ENCODE results near the gene REEP1. TPM values are rescaled to one million over a fixed set of nuclear protein-coding genes. Genes with fewer than 3 reads are reported as not detected.
A peak's percentile ranks its signal among the peaks of the same experiment; 100 is the strongest.

REEP1 gene
- total RNA-seq, 6 experiments from 2014 or later = 0.61 to 1.8 (median 0.85) TPM

DNA sequence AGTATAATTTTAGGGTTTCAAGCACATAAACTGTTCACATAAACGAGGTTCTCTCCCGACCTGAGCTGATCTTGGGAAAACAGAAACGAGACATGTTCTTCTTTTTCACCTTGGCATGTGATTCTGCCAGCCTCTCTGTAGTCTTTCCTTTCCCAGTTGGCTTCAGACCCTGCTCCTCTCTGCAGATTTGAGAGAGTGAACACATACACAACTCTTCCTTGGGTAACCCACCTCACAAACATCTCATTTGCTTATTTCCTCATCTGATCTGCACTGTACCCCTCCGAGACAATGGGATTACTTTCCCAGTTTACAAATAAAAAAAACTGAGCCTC, 46.1 kb downstream of the REEP1 start:
- 48% methylated on average over 4 of the region's 4 CpGs for WGBS (ENCODE audit: insufficient coverage, low coverage, low lambda C conversion rate, missing lambda C conversion rate)
- no peak for TF ChIP-seq POLR2A (IDR thresholded peaks at IDR 0.05)
- TF ChIP-seq, protein P1, sequence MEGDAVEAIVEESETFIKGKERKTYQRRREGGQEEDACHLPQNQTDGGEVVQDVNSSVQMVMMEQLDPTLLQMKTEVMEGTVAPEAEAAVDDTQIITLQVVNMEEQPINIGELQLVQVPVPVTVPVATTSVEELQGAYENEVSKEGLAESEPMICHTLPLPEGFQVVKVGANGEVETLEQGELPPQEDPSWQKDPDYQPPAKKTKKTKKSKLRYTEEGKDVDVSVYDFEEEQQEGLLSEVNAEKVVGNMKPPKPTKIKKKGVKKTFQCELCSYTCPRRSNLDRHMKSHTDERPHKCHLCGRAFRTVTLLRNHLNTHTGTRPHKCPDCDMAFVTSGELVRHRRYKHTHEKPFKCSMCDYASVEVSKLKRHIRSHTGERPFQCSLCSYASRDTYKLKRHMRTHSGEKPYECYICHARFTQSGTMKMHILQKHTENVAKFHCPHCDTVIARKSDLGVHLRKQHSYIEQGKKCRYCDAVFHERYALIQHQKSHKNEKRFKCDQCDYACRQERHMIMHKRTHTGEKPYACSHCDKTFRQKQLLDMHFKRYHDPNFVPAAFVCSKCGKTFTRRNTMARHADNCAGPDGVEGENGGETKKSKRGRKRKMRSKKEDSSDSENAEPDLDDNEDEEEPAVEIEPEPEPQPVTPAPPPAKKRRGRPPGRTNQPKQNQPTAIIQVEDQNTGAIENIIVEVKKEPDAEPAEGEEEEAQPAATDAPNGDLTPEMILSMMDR (IDR thresholded peaks at IDR 0.05) = no peak

DNA sequence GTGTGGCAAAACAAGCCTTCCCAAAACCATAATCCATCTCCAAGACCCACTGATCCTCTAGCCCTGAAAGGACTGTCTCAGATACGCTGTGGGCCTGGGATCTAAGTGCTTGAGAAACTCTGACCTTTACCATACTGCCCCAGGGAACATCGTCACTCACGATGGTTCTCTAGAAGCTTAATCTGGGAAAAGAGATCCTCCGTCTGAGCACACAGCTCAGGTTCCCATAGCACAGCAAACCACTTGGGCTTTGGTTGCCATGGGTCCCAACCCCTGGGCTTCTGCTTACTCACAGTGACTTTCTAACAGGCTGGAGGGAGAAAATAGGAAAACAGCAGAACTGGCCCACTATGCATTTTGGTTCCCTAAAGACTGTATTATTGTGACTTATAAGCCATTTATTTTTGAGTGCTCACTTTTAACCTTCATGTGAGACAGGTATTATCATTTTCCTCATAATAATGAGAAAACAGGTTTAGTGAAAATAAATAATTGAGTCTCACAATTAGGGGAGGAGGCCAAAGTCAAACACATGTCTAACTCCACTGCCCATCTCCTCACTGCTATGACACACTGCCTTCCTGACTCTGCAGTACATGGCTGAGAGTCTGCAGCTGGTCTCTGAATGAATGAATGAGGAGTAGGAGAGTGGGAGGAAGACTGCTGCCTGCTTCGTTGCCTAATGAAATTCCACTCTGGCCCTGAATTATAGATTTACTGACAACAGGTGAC, 46.7 kb downstream of the REEP1 start:
- Histone ChIP-seq H3K4me3 (no peak overlapping the region), H3K36me3 (no peaks in the 10 kb centered on the region), H3K4me1 (no peaks in the 10 kb centered on the region), H3K9me3 (no peaks in the 10 kb centered on the region), H3K27ac (no peak overlapping the region), H3K27me3 (no peaks in the 10 kb centered on the region)
- DNase-seq (no peak), ATAC-seq (no peak)
- intact Hi-C loops (cut with DNase I) = no loop called here
- TF ChIP-seq, protein P1 (IDR thresholded peaks at IDR 0.05) = no peak
- TF ChIP-seq POLR2A (IDR thresholded peaks at IDR 0.05) = no peak
- WGBS (ENCODE audit: insufficient coverage, low coverage, low lambda C conversion rate, missing lambda C conversion rate) = 66% methylated on average over 4 of the region's 5 CpGs

More for the DNA sequence above, 46.1 kb downstream of the REEP1 start:
- no peaks in the 10 kb centered on the region for H3K36me3 ChIP-seq
- intact Hi-C loops (cut with DNase I) = no loop called here
- ATAC-seq (no peak), DNase-seq (no peak)
- H3K27ac ChIP-seq = no peak overlapping the region
- H3K9me3 ChIP-seq = no peaks in the 10 kb centered on the region
- H3K4me1 ChIP-seq = no peaks in the 10 kb centered on the region
- no peaks in the 10 kb centered on the region for H3K27me3 ChIP-seq
- no peak overlapping the region for H3K4me3 ChIP-seq

- ATAC-seq (peak; percentile 52 to 84 (median 62)), DNase-seq (no peak)
- Histone ChIP-seq H3K4me1 (no peaks in the 10 kb centered on the region), H3K27me3 (no peaks in the 10 kb centered on the region), H3K9me3 (no peaks in the 10 kb centered on the region), H3K4me3 (no peak overlapping the region), H3K27ac (no peak overlapping the region), H3K36me3 (no peaks in the 10 kb centered on the region)
- TF ChIP-seq, protein P1 (IDR thresholded peaks at IDR 0.05) = no peak
- TF ChIP-seq POLR2A (IDR thresholded peaks at IDR 0.05) = no peak
- intact Hi-C loops (cut with DNase I) = no loop called here
- 28% methylated on average over 3 of the region's 3 CpGs for WGBS (ENCODE audit: insufficient coverage, low coverage, low lambda C conversion rate, missing lambda C conversion rate)
Observed at GRCh38 chr2:86286516-86286915, 50.9 kb downstream of the REEP1 start.

- no peak for DNase-seq
- Histone ChIP-seq H3K9me3 (no peaks in the 10 kb centered on the region), H3K4me3 (no peak overlapping the region), H3K4me1 (no peaks in the 10 kb centered on the region), H3K27ac (no peak overlapping the region), H3K36me3 (no peaks in the 10 kb centered on the region), H3K27me3 (no peaks in the 10 kb centered on the region)
- ATAC-seq = no peak
- intact Hi-C loops (cut with DNase I) = no loop called here
- TF ChIP-seq, protein P1 (IDR thresholded peaks at IDR 0.05) = no peak
- no peak for TF ChIP-seq POLR2A (IDR thresholded peaks at IDR 0.05)
- WGBS (ENCODE audit: insufficient coverage, low coverage, low lambda C conversion rate, missing lambda C conversion rate) = 73% methylated on average over 3 of the region's 7 CpGs
Observed at GRCh38 chr2:86285981-86286380, 51.4 kb downstream of the REEP1 start.
